PC-9 (cell line): ENCODE results near the gene MRPL53. TPM values are rescaled to one million over a fixed set of nuclear protein-coding genes. Genes with fewer than 3 reads are reported as not detected.
"Not testable (repeated sequence)": the region's sequence is repeated elsewhere in the genome, so short reads cannot be mapped to it uniquely, and the experiment has no call there.

Source experiments
- BruUV-seq: library from RNA; stranded (reverse); fragments of 400-500 nt; replicated peaks from 2 replicates; lab custom pipeline; 2021; lab: Mats Ljungman, UMichigan
- CTCF ChIA-PET: fragments of 300-600 bp; sonication (Branson Sonifier 250); formaldehyde crosslinking; loops from one replicate; lab custom pipeline; 2022; ENCODE audit warnings: antibody characterized with exemption; lab: Charles Lee
- POLR2A ChIA-PET: fragments of 300-600 bp; sonication (Branson Sonifier 250); formaldehyde crosslinking; loops from one replicate; lab custom pipeline; 2022; ENCODE audit warnings: antibody characterized with exemption; ENCODE audit not compliant: unreplicated experiment; lab: Charles Lee
- DNase-seq, 2 experiments: peaks; one replicate each; pipeline versions ENCODE4 v3.0.0 to v3.0.0-alpha.2; 2015 to 2022; ENCODE audit warnings: mixed read lengths in 1 of 2
- H2AFZ ChIP-seq: fragments of 200-600 bp; sonication (generic); 2 replicates; pipeline ENCODE4 v1.8.1; 2017; ENCODE audit warnings: antibody characterized with exemption
- H3F3A ChIP-seq: fragments of 200-600 bp; sonication (generic); 2 replicates; pipeline ENCODE4 v1.8.1; 2017; ENCODE audit warnings: antibody characterized with exemption, mild to moderate bottlenecking, low read depth; ENCODE audit not compliant: insufficient read depth
- H3K27ac ChIP-seq: fragments of 200-600 bp; sonication (generic); 2 replicates; pipeline ENCODE4 v1.6.1; 2016; ENCODE audit warnings: mixed run types
- H3K27me3 ChIP-seq: fragments of 200-600 bp; sonication (generic); 2 replicates; pipeline ENCODE4 v1.6.1; 2016; ENCODE audit warnings: low read depth, mixed run types; ENCODE audit not compliant: insufficient read depth
- H3K36me3 ChIP-seq: fragments of 200-600 bp; sonication (generic); 2 replicates; pipeline ENCODE4 v1.6.1; 2016; ENCODE audit warnings: low read depth, mixed run types
- H3K4me1 ChIP-seq: fragments of 200-600 bp; sonication (generic); replicated peaks from 2 replicates; pipeline ENCODE4 v1.6.1; 2016; ENCODE audit warnings: mixed run types; ENCODE audit not compliant: insufficient read depth
- H3K4me2 ChIP-seq: fragments of 200-600 bp; sonication (generic); 2 replicates; pipeline ENCODE4 v1.6.1; 2017; ENCODE audit warnings: mixed run types
- H3K4me3 ChIP-seq: fragments of 200-600 bp; sonication (generic); 2 replicates; pipeline ENCODE4 v1.6.1; 2016; ENCODE audit warnings: mixed run types
- H3K79me2 ChIP-seq: fragments of 200-600 bp; sonication (generic); 2 replicates; pipeline ENCODE4 v1.6.1; 2017; ENCODE audit warnings: low read depth, mixed run types
- H3K9me2 ChIP-seq: fragments of 200-600 bp; sonication (generic); 2 replicates; pipeline ENCODE4 v1.8.1; 2017; ENCODE audit warnings: mild to moderate bottlenecking; ENCODE audit not compliant: insufficient read depth
- H3K9me3 ChIP-seq: fragments of 200-600 bp; sonication (generic); 2 replicates; pipeline ENCODE4 v1.8.1; 2016; ENCODE audit warnings: low read depth; ENCODE audit not compliant: insufficient read depth
- H4K20me1 ChIP-seq: fragments of 200-600 bp; sonication (generic); 2 replicates; pipeline ENCODE4 v1.8.1; 2017; ENCODE audit not compliant: insufficient read depth
- CTCF ChIP-seq: fragments of 200-600 bp; sonication (generic); conservative IDR thresholded peaks from 2 replicates; pipeline ENCODE4 v1.6.1; 2017; ENCODE audit warnings: mixed run types, antibody characterized with exemption, mild to moderate bottlenecking, moderate library complexity
- EZH2 ChIP-seq: fragments of 200-600 bp; sonication (generic); IDR thresholded peaks from 2 replicates; pipeline ENCODE4 v1.8.0; 2017; ENCODE audit warnings: antibody characterized with exemption, low read depth
- intact Hi-C: fragments of 100-400 bp; cut with micrococcal nuclease; formaldehyde crosslinking; loops from one replicate; pipeline ENCODE4 v1.10.0; 2022; ENCODE audit not compliant: unreplicated experiment
- total RNA-seq: library from RNA; stranded (reverse); gene quantifications from 2 replicates; pipeline ENCODE4 v1.2.3, GENCODE V29; 2021

The MRPL53 gene
- total RNA-seq, 1 experiment from 2014 or later, result 51.1 TPM

- ChIA-PET CTCF (no interaction called here), POLR2A (interaction anchor here (1.0 kb wide), 1 partner anchor 14 kb away, joined by 8 read pairs; the partner anchor contains the start of gene WBP1)
- peaks cover 23% of the 10 kb centered on the region for H3F3A ChIP-seq
- BruUV-seq, result no TSS peak
- H4K20me1 ChIP-seq, result peaks cover 3% of the 10 kb centered on the region; the same call in 1 of the 2 replicates
- H3K4me3 ChIP-seq, result no peak overlapping the region
- H3K27me3 ChIP-seq, result no peaks in the 10 kb centered on the region
- H2AFZ ChIP-seq, result no peak overlapping the region
- no peak overlapping the region; the same call in 1 of the 2 replicates for H3K4me2 ChIP-seq
- DNase-seq, result peak in 1 of 2 experiments; percentile 18
- H3K27ac ChIP-seq, result no peak overlapping the region
- intact Hi-C loops, result no loop called here
- no peaks in the 10 kb centered on the region for H3K36me3 ChIP-seq
- TF ChIP-seq EZH2 (no peak), CTCF (no peak)
- H3K9me3 ChIP-seq, result no peaks in the 10 kb centered on the region
- H3K9me2 ChIP-seq, result no peaks in the 10 kb centered on the region
- H3K4me1 ChIP-seq, result peaks cover 15% of the 10 kb centered on the region
- peaks cover 6% of the 10 kb centered on the region for H3K79me2 ChIP-seq
Observed at GRCh38 chr2:74444498-74445318, 27.8 kb downstream of the MRPL53 start.

DNA sequence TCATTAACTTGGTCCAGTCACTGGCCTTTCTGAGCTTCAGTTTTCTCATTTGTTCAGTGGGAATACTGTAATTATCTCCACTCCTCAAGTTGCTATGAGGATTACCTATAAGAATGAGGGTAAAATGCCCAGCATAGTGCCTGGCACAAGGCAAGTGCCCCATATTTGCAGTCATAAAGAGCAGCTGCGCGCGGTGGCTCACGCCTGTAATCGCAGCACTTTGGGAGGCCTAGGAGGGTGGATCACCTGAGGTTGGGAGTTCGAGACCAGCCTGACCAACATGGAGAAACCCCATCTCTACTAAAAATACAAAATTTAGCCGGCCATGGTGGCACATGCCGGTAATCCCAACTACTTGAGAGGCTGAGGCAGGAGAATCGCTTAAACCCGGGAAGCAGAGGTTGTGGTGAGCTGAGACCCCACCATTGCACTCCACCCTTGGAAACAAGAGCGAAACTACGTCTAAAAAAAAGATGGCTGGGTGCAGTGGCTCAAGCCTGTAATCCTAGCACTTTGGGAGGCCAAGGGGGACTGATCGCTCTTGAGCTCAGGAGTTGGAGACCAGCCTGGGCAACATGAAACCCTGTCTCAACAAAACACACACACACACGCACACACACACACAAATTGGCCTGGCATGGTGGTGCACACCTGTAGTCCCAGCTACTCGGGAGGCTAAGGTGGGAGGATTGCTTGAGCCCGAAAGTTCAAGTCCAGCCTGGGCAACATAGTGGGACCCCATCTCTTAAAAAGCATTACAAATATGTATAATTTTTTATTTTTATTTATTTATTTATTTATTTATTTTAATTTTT is 29.8 kb downstream of the MRPL53 start:
- H3K9me3 ChIP-seq, H3K9me2 ChIP-seq, BruUV-seq, H3K27me3 ChIP-seq, DNase-seq, intact Hi-C loops, CTCF ChIA-PET, H3K36me3 ChIP-seq, POLR2A ChIA-PET: not testable (repeated sequence)
- H3K79me2 ChIP-seq, result peaks cover 27% of the 10 kb centered on the region
- peaks cover 23% of the 10 kb centered on the region for H3F3A ChIP-seq
- peak overlapping the region; percentile 64 for H3K27ac ChIP-seq
- H3K4me2 ChIP-seq, result peak overlapping the region; percentile 93
- H4K20me1 ChIP-seq, result peaks cover 23% of the 10 kb centered on the region
- H3K4me1 ChIP-seq, result peaks cover 17% of the 10 kb centered on the region
- H3K4me3 ChIP-seq, result peak overlapping the region; percentile 66
- H2AFZ ChIP-seq, result peak overlapping the region; percentile 87

GRCh38 chr2:74441690-74442482 is 30.6 kb downstream of the MRPL53 start, which contains the start of gene RTKN:
Gene RTKN, minus strand, starts transcription at chr2:74441937. Its CDS starts 121 bp downstream, at chr2:74441816.
- DNase-seq, result peak; percentile 74 to 85
- CTCF ChIA-PET, result no interaction called here
- intact Hi-C loops, result no loop called here

More at GRCh38 chr2:74441690-74442482, 30.6 kb downstream of the MRPL53 start, which contains the start of gene RTKN:
- Histone ChIP-seq H3F3A (peaks cover 23% of the 10 kb centered on the region), H4K20me1 (peaks cover 24% of the 10 kb centered on the region), H3K9me3 (no peaks in the 10 kb centered on the region), H3K9me2 (no peaks in the 10 kb centered on the region), H3K79me2 (peaks cover 35% of the 10 kb centered on the region), H3K36me3 (0 out of 2 replicates have a peak, but pooled peaks cover 4% of the 10 kb centered on the region), H3K4me2 (peak within 1 kb of the TSS; percentile 93), H3K4me3 (peak within 1 kb of the TSS; percentile 66), H2AFZ (peak within 1 kb of the TSS; percentile 87), H3K27me3 (no peaks in the 10 kb centered on the region), H3K27ac (peak within 1 kb of the TSS; percentile 64), H3K4me1 (peaks cover 17% of the 10 kb centered on the region)
- POLR2A ChIA-PET, result no interaction called here
- BruUV-seq, result TSS peak; percentile 64
- TF ChIP-seq CTCF (no peak), EZH2 (no peak)
